H1 (cell line): ENCODE data around the gene HBEGF. TPM values are rescaled to one million over a fixed set of nuclear protein-coding genes. Genes with fewer than 3 reads are reported as not detected.

Experiments
- POLR2A ChIP-seq, 2 experiments: IDR thresholded peaks; 1 replicate in 1 of 2; 2 replicates in 1 of 2; pipeline ENCODE4 v1.6.1; 2011; ENCODE audit warnings: low read depth in 2 of 2, low read length in 2 of 2, mild to moderate bottlenecking in 2 of 2; ENCODE audit errors: control extremely low read depth in 1 of 2
- SIRT6 ChIP-seq: IDR thresholded peaks from one replicate; pipeline ENCODE4 v1.7.1; 2012; ENCODE audit warnings: low read length, inconsistent platforms
- SP2 ChIP-seq: IDR thresholded peaks from 2 replicates; pipeline ENCODE4 v1.6.1; 2012; ENCODE audit warnings: mild to moderate bottlenecking, low read length, inconsistent platforms
- SP4 ChIP-seq: IDR thresholded peaks from 2 replicates; pipeline ENCODE4 v1.6.1; 2012; ENCODE audit warnings: low read length, inconsistent platforms
- TCF12 ChIP-seq: IDR thresholded peaks from 2 replicates; pipeline ENCODE4 v1.6.1; 2011; ENCODE audit warnings: low read depth, mild to moderate bottlenecking, low read length
- polyA plus RNA-seq, 7 experiments: library from polyadenylated mRNA; depleted of rRNA in 3 of 7; stranded (reverse) in 5 of 7; unstranded in 2 of 7; fragments of >200 nt in 5 of 7; fragments of 200-250 nt in 2 of 7; gene quantifications; 1 replicate in 5 of 7; 2 replicates in 1 of 7; 4 replicates in 1 of 7; pipeline versions ENCODE4 v1.2.1 to v1.2.3, GENCODE V29; 2011 to 2013; ENCODE audit warnings: missing spikeins in 2 of 7, mixed read lengths in 2 of 7
- total RNA-seq: library from RNA; stranded (reverse); fragmentation: NEBNext Ultra II Directional; extraction: Animal tissue kit (Norgen Biotek cat#: 25700); gene quantifications from 2 replicates; pipeline ENCODE4 v1.2.1, GENCODE V29; 2021

The HBEGF gene
- total and polyA plus RNA-seq, 2 of the 8 experiments (the other 6 are each of a cell fraction or from before 2014, with no cell fraction given), result 2.4 to 2.5 TPM

DNA sequence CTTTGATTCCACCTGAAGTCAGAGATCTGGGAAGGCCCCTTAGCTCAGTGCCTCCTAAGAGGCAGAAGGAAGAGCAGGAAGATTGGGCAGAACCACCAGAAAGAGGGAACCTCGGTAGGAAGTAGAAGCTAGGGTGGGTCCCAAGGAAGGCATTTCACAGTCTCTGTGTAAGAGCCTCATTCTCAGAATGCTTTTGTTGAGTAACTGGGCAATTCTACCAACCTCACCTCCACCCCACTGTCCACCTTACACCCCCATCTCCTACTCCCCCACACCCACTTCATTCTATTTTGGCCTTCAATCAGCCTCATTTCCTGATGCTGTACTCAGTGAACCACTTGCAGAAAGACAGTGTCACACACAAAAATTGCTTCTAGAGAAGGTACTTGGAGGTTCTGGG lies 3.5 kb downstream of the HBEGF start (continued):
- TF ChIP-seq SP4, result no peak
- no peak for TF ChIP-seq POLR2A (IDR thresholded peaks at IDR 0.05; ENCODE audit: control extremely low read depth in 1 of 2, low read depth in 2 of 2, low read length in 2 of 2)
- TF ChIP-seq SIRT6, result no peak
- TF ChIP-seq TCF12, result no peak
- no peak for TF ChIP-seq SP2
